Metanephros (tissue), 2 donors: ENCODE data around the gene NOL3. TPM values are rescaled to one million over a fixed set of nuclear protein-coding genes. Genes with fewer than 3 reads are reported as not detected.

ENCODE experiments used
- small RNA-seq: library from RNA; depleted of rRNA; stranded (forward); fragments of <200 nt; gene quantifications from one replicate; pipeline ENCODE3, GENCODE V24; 2014; ENCODE audit warnings: low replicate concordance
- total RNA-seq: library from RNA; depleted of rRNA; stranded (reverse); fragments of >200 nt; gene quantifications from one replicate; pipeline ENCODE4 v1.2.3, GENCODE V29; 2014

NOL3 gene
- total RNA-seq: 9.5 TPM

GRCh38 chr16:67170168-67170948 lies at the start of gene NOL3:
TSS of gene NOL3 (plus strand) at chr16:67170538.

GRCh38 chr16:67150833-67151396 lies 19.4 kb upstream of the NOL3 start, which contains the start of gene B3GNT9:
TSS of gene B3GNT9 (minus strand) at chr16:67150998. CDS start at chr16:67150485, 513 bp downstream.

GRCh38 chr16:67164599-67165061 lies 5.7 kb upstream of the NOL3 start, which contains the start of gene HSF4:
TSS of gene HSF4 (plus strand) at chr16:67164745. CDS start at chr16:67164812, 67 bp downstream.

GRCh38 chr16:67183627-67184452 lies 13.5 kb downstream of the NOL3 start, which contains the start of gene MATCAP1:
TSS of gene MATCAP1 (minus strand) at chr16:67183963. CDS start at chr16:67180610, 3,353 bp downstream.

GRCh38 chr16:67190041-67190440 lies 19.7 kb downstream of the NOL3 start, which contains the start of gene EXOC3L1:
TSS of gene EXOC3L1 (minus strand) at chr16:67190136. CDS start at chr16:67189676, 460 bp downstream.

GRCh38 chr16:67191995-67192681 lies 21.8 kb downstream of the NOL3 start, which contains the start of gene E2F4:
TSS of gene E2F4 (plus strand) at chr16:67192155. CDS start at chr16:67192228, 73 bp downstream.

GRCh38 chr16:67199011-67199807 lies 28.9 kb downstream of the NOL3 start, which contains the start of gene ELMO3:
TSS of gene ELMO3 (plus strand) at chr16:67199131. CDS start at chr16:67199327, 196 bp downstream.

Small RNA genes lying within 50 kb of the gene (small RNA-seq; reads per million reads assigned to genes)
- gene MIR328: 9.1 reads per million, percentile 95 among the genes with 10 or more reads in this experiment

Other genes starting within 250 kb of the NOL3 start
- 21.4 TPM for gene RRAD, start 245.0 kb upstream of the NOL3 start, total RNA-seq
- 77.7 TPM for gene CIAO2B, start 236.1 kb upstream of the NOL3 start, total RNA-seq
- gene CES2, start 235.0 kb upstream of the NOL3 start, total RNA-seq: 35.0 TPM
- 3.1 TPM for gene CES3, start 209.3 kb upstream of the NOL3 start, total RNA-seq
- gene CES4A, start 181.9 kb upstream of the NOL3 start, total RNA-seq: 6.5 TPM
- 69.7 TPM for gene CBFB, start 141.4 kb upstream of the NOL3 start, total RNA-seq
- gene PHAF1, start 60.6 kb upstream of the NOL3 start, total RNA-seq: 26.0 TPM
- 21.1 TPM for gene B3GNT9, start 19.5 kb upstream of the NOL3 start, total RNA-seq
- gene TRADD, start 10.6 kb upstream of the NOL3 start, total RNA-seq: 9.1 TPM
- 4.6 TPM for gene FBXL8, start 10.6 kb upstream of the NOL3 start, total RNA-seq
- gene HSF4, start 5.8 kb upstream of the NOL3 start, total RNA-seq: 5.6 TPM
- gene MATCAP1, start 13.4 kb downstream of the NOL3 start, total RNA-seq: 50.2 TPM
- gene EXOC3L1, start 19.6 kb downstream of the NOL3 start, total RNA-seq: 11.6 TPM
- 42.3 TPM for gene E2F4, start 21.6 kb downstream of the NOL3 start, total RNA-seq
- gene ELMO3, start 28.6 kb downstream of the NOL3 start, total RNA-seq: 6.3 TPM
- 16.5 TPM for gene TMEM208, start 56.6 kb downstream of the NOL3 start, total RNA-seq
- gene FHOD1, start 76.9 kb downstream of the NOL3 start, total RNA-seq: 29.9 TPM
- gene SLC9A5, start 78.4 kb downstream of the NOL3 start, total RNA-seq: 3.6 TPM
- 41.7 TPM for gene PLEKHG4, start 109.0 kb downstream of the NOL3 start, total RNA-seq
- gene KCTD19, start 156.2 kb downstream of the NOL3 start, total RNA-seq: 0.47 TPM
- 4.9 TPM for gene LRRC36, start 156.3 kb downstream of the NOL3 start, total RNA-seq
- gene TPPP3, start 223.0 kb downstream of the NOL3 start, total RNA-seq: 38.6 TPM
- gene ZDHHC1, start 245.9 kb downstream of the NOL3 start, total RNA-seq: 14.5 TPM